GM18526 (cell line): ENCODE data around the gene NEURL1.

ENCODE experiments used
- POLR2A ChIP-seq: IDR thresholded peaks from 3 replicates; pipeline ENCODE4 v1.6.1; 2011; ENCODE audit not compliant: insufficient read length; ENCODE audit errors: extremely low read depth

NEURL1 gene

DNA sequence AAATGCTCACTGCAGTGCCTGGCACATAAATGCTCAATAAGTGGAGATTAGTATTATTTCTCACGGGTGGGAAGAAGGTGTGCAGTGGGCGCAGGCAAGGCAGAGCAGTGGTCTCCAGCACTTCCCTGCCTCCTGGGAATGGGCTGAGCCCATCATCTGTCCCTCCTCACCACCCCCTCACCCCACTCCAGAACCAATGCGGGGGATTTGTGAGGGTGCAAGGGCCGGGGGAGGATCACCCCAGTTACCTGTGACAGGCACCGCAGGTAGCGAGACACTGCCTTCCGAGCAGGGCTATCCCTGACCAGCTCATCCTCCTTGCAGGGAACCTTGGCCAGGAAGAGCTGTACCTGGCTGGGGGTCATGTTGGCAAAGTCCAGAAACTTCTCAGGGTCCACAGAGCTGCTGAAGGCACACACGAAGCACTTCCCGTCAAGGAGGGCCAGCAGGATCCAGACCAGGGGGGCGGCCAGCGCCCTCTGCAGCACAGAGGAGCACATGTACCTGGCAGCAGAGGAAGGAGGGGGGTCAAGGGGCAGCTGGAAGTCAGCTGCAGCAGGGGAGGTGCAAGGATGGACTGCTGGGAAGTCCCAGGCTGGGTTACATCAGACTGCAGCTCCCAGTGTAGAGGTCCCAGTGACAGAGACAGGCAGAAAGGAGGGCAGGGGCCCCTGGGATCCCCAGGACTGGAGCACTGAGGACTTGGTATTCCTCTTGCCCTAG is 17.3 kb upstream of the NEURL1 start:
- TF ChIP-seq POLR2A, result no peak

DNA sequence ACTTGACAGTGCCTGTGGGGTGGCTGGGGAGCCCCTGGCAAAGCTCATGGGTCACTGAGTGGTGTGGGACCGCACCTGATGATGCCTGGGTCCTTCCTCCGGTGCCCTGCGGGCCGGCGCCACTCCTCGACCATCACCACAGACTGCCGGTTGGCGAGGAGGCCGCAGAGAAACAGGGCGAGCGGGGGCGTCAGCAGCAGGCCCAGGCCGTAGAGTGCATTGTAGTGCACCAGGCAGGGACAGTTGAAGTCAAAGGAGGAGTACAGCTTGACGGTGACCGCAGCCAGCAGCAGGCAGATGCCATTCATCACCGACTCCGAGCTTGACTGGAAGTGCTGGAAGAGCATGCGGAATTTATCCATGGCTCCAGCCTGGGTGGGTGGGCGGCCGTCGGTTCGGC is 14.8 kb upstream of the NEURL1 start:
- TF ChIP-seq POLR2A, result no peak

DNA sequence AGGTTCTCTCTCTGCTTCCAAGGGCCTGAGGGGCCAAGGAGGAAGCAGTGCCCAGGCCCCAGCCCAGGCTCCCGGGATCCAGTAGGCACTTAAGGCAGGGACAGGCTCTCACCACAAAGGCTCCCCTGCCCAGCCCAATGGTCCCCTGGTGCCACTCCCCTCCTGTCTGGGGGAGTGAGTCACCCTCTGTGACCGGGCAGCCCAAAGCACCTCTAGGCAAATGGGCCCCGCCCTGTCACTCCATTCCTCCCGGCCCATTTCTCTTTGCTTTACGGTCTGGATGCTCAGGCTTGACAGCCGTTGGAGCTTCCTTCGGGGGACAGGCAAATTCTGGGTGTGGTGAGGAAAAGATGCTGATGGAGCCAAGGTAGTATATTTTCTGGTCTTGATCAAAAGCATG is 14.4 kb upstream of the NEURL1 start, which contains the start of gene CALHM3:
Gene CALHM3, minus strand, starts transcription at position 106 of the 400 bp plus-strand sequence. CDS start 208 bp downstream, outside the sequence.
- no peak for TF ChIP-seq POLR2A

DNA sequence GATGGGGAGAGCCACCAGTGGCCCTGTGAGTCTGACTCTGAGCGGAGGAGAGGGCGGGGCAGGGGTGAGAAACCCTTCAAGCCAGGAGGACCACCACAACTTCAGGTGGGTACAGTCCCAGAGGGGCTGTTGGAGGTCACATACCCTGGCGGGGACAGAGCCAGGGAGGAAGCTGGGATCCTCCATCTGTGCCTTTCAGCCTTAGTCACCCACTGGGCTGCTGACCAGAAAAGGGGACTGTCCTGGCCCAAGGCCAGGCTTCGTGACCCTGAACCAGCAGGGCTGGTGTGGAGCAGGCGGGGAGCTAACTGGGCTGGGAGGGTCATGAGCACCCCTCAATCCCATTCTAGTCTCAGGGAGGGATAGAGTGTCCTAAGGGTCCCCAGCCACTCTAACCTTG is 13.0 kb upstream of the NEURL1 start:
- no peak for TF ChIP-seq POLR2A

DNA sequence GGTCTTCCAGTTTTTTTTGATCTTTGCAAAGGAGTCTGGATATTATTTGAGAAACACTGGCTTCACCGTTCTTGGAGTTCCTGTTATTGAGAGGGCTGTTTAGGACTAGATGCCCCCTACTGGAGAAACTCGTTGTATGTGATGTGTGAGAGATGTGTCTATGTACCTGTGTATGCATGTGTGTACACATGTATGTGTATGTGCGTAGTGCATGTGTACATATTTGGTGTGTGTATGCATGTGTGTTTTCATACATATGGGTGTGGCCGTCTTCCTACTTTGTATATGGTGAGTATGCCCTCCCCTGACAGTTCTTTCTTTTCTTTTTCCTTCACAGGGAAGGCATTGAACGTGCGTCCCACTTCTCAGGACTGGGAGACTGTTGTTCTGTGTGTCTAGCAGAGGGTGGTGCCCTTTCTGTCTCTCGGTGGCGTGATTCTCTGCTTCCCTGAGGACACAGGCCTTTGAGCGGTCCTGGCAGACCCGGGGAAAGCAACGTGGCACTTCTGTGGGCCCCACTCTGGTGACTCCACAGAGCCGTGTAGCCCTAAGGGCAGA is 11.5 kb upstream of the NEURL1 start:
- TF ChIP-seq POLR2A, result no peak

DNA sequence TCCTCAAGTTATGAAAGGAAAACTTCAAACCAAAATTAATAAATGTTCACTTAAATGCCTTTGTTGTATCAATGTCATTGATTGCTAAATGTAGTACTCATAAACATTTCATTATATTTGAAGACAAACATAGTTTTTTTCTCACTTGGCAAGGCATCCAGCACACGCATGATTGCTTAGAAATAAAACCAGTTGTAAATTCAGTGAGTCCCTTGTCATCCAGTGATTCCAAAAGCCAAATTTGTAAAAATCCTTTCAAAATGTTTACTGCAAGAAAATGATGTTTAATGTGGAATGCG is 6.1 kb upstream of the NEURL1 start:
- no peak for TF ChIP-seq POLR2A

DNA sequence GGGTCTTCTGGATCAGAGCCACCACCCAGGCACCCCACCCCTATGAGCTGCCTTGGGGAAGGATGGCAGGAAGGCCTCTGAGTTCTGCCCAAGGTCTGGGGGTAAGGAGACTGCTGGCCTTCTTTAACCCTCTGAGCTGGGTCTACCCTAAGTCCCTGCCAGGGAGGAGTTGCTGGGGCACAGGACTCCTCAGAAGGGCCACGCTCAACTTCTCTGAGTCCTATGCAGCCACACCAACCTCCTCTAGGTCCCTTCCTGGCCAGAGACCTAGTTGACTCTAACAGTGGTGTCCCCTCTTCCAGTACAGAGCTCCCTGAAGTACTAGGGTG is 2.6 kb upstream of the NEURL1 start:
- no peak for TF ChIP-seq POLR2A

DNA sequence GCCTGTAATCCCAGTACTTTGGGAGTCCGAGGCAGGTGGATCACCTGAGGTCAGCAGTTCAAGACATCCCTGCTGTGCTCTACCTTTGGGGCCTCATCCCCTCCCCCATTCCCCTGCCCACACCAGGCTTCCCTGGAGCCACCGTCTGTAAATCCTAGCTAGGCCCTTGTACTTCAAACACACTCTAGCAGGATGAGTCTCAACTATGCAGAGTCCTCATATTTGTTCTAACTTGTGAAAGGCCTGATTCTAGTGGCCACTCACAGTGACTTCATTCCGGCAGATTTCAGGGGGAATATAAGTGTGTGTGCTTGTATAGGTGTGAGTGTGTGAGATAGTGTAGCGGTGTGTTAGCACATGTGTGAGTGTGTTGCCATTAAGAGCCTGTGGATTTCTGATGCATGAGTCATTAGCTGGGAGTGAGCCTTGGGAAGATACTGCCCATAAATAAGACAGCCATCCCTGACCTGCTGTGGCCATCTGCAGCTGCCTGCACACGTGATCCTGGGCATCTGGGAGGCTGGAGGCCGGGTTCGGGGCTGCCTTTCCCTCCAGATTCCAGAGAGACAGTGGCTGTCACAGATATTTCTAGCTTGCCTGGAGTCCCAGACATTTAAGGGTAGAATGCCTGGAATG is 1.7 kb upstream of the NEURL1 start:
- no peak for TF ChIP-seq POLR2A

DNA sequence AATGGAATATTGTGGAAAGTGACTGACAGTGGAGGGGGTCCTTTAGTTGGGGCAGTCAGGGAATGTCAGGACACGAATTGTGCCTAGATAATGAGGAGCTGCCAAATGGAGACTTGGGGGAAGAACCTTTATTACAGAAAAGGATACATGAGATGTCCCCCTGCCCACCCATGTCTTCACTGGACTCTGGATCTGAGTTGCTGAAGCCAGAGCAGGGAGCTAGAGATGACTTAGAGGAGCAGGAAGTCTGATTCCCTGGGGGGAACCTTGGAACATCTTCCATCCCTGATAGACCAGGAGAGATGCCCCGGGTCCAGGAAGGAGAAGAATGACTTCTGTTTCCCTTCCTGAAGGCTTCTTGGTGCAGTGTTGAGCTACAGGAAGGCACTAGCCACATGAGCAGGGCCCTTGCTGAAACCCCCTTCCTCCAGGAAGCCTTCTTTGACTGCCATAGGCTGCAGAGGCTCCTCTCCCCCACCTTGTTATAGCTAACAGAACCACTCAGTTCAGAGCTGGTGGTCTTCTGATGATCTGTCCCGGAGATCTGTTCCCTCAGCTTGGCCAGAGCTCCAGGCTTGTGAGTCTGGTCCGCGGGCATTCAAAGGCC is 747 bp upstream of the NEURL1 start:
- TF ChIP-seq POLR2A, result no peak

DNA sequence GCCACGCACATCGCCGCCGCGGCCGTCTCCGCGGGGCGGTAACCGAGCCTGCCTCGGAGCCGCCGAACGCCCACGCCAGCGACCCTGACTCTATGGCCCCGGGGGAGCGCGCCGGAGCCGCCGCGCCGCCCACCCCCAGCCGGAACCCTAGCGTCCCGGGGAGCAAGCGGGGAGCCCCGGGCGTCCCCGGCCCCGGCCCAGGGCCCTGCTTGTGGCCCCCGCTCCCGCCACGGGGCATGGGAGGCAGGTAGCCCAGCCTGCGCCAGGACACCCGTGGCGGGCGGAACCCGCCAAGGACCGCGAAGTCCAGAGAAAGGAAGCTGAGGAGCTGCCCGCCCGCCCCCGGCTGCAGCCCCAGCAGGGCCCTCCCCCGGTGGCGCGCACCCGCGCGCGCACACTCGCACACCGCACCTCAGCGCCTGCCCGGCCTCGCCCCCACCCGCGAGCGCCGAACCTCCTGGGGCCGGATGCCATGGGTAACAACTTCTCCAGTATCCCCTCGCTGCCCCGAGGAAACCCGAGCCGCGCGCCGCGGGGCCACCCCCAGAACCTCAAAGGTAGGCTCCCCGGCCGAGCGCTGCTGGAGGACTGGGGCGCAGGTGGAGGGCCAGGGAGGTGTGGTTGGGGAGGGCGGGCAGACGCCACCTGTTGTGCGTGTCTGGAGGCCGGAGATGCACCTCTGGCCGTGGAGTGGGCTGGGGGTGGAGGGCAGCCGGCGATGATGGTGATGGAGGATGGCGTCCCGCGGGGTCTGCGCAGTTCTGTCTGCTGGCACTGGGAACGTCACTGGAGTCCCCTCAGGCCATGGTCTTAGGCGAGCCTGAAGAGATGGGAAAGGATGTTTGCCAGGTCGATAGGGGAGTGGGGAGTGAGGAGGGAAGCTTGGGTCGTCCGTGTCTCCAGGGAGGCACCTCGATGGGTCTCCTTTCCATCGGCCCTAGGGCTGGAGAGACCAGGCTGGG is 692 bp downstream of the NEURL1 start:
- TF ChIP-seq POLR2A, result no peak

DNA sequence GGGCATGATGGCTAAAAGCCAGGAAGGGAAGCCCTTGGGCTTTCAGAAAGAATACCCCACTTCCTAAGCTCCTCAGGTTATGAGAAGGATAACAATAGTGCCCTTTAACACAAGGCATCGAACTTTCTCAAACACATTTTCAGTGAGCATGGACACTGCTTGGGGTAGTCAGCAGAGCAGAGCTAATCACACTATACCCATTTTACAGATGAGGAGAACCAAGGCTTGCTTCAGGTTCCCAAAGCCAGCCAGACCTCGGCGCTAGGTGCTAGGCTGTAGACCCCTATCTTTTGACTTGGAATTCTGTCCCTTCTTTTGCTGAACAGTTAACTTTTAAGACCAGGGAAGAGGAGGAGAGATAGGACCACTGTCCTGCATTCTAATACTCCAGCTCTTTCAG is 1.8 kb downstream of the NEURL1 start:
- TF ChIP-seq POLR2A, result no peak

DNA sequence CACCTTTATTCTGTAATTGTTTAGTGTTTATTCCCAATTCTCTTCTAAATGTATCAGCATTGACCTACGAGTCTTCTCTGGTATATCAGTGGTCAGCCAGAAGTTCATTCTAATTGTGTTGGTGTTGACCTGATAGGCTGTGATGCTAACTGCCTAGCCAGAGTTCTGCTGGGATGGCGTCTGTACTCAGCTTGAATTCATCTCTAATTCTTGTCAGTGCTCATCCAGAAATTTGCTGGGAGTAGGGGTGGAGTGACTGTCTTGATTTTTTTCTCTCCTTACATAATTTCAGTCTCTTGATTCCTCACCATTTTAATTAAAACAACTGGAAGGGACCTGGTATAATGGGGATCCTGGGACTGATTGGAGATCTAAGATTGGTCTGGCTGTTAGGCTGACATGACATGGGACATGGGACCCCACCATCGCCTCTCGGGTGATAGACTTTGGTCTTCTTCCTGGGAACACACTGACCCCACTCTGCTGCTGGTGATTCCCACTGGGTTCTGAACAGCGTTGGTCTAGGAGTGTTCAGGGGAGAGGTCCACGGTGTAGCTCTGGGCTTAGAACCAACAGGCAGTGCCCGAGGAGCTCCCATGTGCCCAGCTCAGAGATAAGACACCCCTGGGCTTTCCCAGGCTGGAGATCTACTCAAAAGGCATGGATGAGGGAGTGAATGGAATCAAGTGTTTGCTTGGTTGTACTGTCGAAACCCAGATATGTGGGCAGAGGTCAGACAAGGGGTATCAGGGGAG is 3.8 kb downstream of the NEURL1 start:
- no peak for TF ChIP-seq POLR2A

DNA sequence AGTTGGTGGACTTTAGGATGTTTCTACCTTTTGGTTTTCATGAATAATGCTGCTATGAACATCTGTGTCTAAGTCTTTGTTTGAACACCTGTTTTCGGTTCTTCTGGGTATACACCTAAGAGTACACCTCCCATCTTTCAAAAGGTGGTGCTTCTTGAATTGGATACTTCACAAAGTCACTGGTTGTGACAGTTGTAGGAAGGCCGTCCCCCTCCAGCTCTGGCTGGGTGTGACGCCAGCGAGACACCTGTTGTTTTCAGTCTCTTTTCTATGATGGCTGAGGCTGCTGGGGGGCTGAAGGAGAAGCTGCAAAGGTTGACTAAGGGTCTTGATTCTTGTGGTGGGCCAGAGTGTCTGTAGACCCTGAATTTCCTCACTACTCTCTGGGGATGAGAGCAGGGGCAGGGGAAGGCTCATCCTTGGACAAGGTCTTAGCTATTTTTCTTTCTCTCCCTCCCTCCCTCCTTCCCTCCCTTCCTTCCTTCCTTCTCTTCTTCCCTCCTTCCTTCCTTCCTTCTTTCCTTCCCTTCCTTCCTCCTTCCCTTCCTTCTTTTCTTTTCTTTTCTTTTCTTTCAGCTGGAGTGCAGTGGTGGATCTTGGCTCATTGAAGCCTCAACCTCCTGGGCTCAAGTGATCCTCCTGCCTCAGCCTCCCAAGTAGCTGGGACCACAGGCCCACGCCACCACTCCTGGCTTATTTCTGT is 5.6 kb downstream of the NEURL1 start:
- TF ChIP-seq POLR2A, result no peak

DNA sequence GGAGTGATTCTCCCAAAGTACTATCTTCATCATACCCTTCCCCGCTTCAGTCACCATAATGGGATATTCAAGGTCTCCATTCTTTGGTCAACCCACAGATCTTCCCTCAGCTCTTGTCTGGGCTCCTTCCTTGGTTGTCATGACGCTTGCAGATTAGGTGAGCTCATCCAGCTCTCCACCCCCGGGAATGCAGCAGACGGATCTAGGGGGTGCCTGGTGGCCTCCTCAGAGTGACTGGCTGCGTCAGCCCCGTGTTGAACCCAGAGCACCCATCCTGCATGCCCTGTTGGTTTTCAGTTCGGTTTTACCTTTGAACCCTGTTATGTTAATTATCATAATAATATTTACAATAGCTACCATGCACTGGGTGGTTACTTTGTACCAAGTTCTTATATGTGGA is 6.4 kb downstream of the NEURL1 start:
- no peak for TF ChIP-seq POLR2A
